CD4-positive, alpha-beta memory T cell (primary cell): ENCODE measurements around the gene SLC25A23. TPM values are rescaled to one million over a fixed set of nuclear protein-coding genes. Genes with fewer than 3 reads are reported as not detected.
"Not testable (repeated sequence)": the region's sequence is repeated elsewhere in the genome, so short reads cannot be mapped to it uniquely, and the experiment has no call there.

Source experiments
- CTCF ChIA-PET: fragments of 350-600 bp; sonication (Branson Sonifier 250); formaldehyde crosslinking; loops from one replicate; lab custom pipeline; 2021; ENCODE audit warnings: inconsistent platforms; ENCODE audit not compliant: partially characterized antibody; lab: Charles Lee
- POLR2A ChIA-PET: fragments of 350-600 bp; sonication (Branson Sonifier 250); formaldehyde crosslinking; loops from one replicate; lab custom pipeline; 2021; ENCODE audit not compliant: partially characterized antibody; lab: Charles Lee
- DNase-seq, 5 donors: peaks; one replicate each; pipeline versions ENCODE4 v3.0.0 to v3.0.0-alpha.2; 2020 to 2022; ENCODE audit warnings: mixed read lengths in 1 of 5
- H3K27ac ChIP-seq: one replicate; pipeline ENCODE4 v1.7.0; 2013; ENCODE audit warnings: low read depth, low read length
- H3K27me3 ChIP-seq: 2 replicates; pipeline ENCODE4 v1.7.0; 2013; ENCODE audit warnings: mild to moderate bottlenecking, low read length, moderate library complexity; ENCODE audit not compliant: insufficient read depth
- H3K36me3 ChIP-seq: 2 replicates; pipeline ENCODE4 v1.7.0; 2013; ENCODE audit warnings: mild to moderate bottlenecking, low read length, moderate library complexity; ENCODE audit not compliant: insufficient read depth
- H3K4me1 ChIP-seq: 2 replicates; pipeline ENCODE4 v1.7.0; 2013; ENCODE audit warnings: mild to moderate bottlenecking, low read length, moderate library complexity; ENCODE audit not compliant: insufficient read depth
- H3K4me3 ChIP-seq, 2 donors: one replicate each; pipeline ENCODE4 v1.7.0; 2013; ENCODE audit warnings: low read length in 2 of 2, mild to moderate bottlenecking in 1 of 2
- H3K9me3 ChIP-seq, 2 donors: one replicate each; pipeline ENCODE4 v1.7.0; 2013; ENCODE audit warnings: low read length in 2 of 2, control low read depth in 1 of 2; ENCODE audit not compliant: control insufficient read depth in 1 of 2
- H3K27ac Mint-ChIP-seq, 7 donors: one replicate each; pipeline ENCODE4 v1.8.0; 2020 to 2021; ENCODE audit warnings: mixed read lengths in 7 of 7, mild to moderate bottlenecking in 6 of 7, inconsistent platforms in 3 of 7, moderate library complexity in 3 of 7
- H3K27me3 Mint-ChIP-seq, 2 donors: one replicate each; pipeline ENCODE4 v1.8.0; 2020 to 2021; ENCODE audit warnings: mixed read lengths in 2 of 2
- H3K36me3 Mint-ChIP-seq, 2 donors: one replicate each; pipeline ENCODE4 v1.8.0; 2020 to 2021; ENCODE audit warnings: mixed read lengths in 2 of 2, inconsistent platforms in 1 of 2, mild to moderate bottlenecking in 1 of 2
- H3K4me1 Mint-ChIP-seq, 4 donors: one replicate each; pipeline ENCODE4 v1.8.0; 2020 to 2021; ENCODE audit warnings: mixed read lengths in 4 of 4, mild to moderate bottlenecking in 1 of 4
- H3K4me3 Mint-ChIP-seq, 8 donors: one replicate each; pipeline ENCODE4 v1.8.0; 2020 to 2021; ENCODE audit warnings: mixed read lengths in 8 of 8, mild to moderate bottlenecking in 7 of 8, moderate library complexity in 6 of 8, inconsistent platforms in 3 of 8
- H3K9me3 Mint-ChIP-seq, 8 donors: one replicate each; pipeline ENCODE4 v1.8.0; 2020 to 2021; ENCODE audit warnings: mixed read lengths in 8 of 8, mild to moderate bottlenecking in 5 of 8, inconsistent platforms in 3 of 8, moderate library complexity in 1 of 8
- intact Hi-C: fragments of 100-400 bp; cut with micrococcal nuclease; formaldehyde crosslinking; loops from one replicate; pipeline ENCODE4 v1.15.1; 2023
- polyA plus RNA-seq, 2 donors: library from polyadenylated mRNA; unstranded; fragments of 300-500 nt; fragmentation: Illumina TruSeq; gene quantifications; one replicate each; pipeline ENCODE4 v1.2.3, GENCODE V29; 2021
- total RNA-seq, 2 experiments: library from RNA; stranded (reverse); gene quantifications; one replicate each; pipeline ENCODE4 v1.2.3, GENCODE V29; 2021

SLC25A23 gene
- total and polyA plus RNA-seq, 4 experiments from 2014 or later, result 8.2 to 25.5 (median 24.6) TPM

- Mint-ChIP-seq H3K4me3 (no peak overlapping the region), H3K36me3 (peaks cover 17 to 29% of the 10 kb centered on the region in 2 donors), H3K27me3 (no peaks in the 10 kb centered on the region), H3K9me3 (no peaks in the 10 kb centered on the region), H3K27ac (peak overlapping the region in 1 of 7 donors; percentile 24), H3K4me1 (no peaks in the 10 kb centered on the region)
- CTCF ChIA-PET, result interaction anchor here (1.1 kb wide), 1 partner anchor 9 kb away, joined by 3 read pairs; no protein-coding TSS in a partner anchor
- H3K27me3 ChIP-seq, result no peaks in the 10 kb centered on the region
- no peak for DNase-seq
- no peaks in the 10 kb centered on the region for H3K9me3 ChIP-seq
- intact Hi-C loops, result no loop called here
- no peaks in the 10 kb centered on the region for H3K4me1 ChIP-seq
- no peak overlapping the region for H3K27ac ChIP-seq
- POLR2A ChIA-PET, result interaction anchor here (0.6 kb wide), 1 partner anchor 11 kb away, joined by 3 read pairs; no protein-coding TSS in a partner anchor
- peaks cover 28% of the 10 kb centered on the region for H3K36me3 ChIP-seq
- no peak overlapping the region for H3K4me3 ChIP-seq
Observed at GRCh38 chr19:6412061-6412446, 47.5 kb downstream of the SLC25A23 start.

- CTCF ChIA-PET, result interaction anchor here (1.0 kb wide), 1 partner anchor 11 kb away, joined by 4 read pairs; no protein-coding TSS in a partner anchor
Observed at GRCh38 chr19:6409346-6409745, 50.2 kb downstream of the SLC25A23 start.

GRCh38 chr19:6406401-6406800 lies 53.2 kb downstream of the SLC25A23 start:
- Mint-ChIP-seq H3K4me3 (no peak overlapping the region), H3K27ac (no peak overlapping the region), H3K4me1 (no peaks in the 10 kb centered on the region), H3K36me3 (no peaks in the 10 kb centered on the region), H3K9me3 (no peaks in the 10 kb centered on the region), H3K27me3 (peaks cover 0 to 1% of the 10 kb centered on the region in 2 donors)
- CTCF ChIA-PET, result interaction anchor here (0.8 kb wide), 1 partner anchor 49 kb away, joined by 3 read pairs; no protein-coding TSS in a partner anchor
- Histone ChIP-seq H3K4me3 (no peak overlapping the region), H3K27ac (no peak overlapping the region), H3K36me3 (no peaks in the 10 kb centered on the region), H3K27me3 (no peaks in the 10 kb centered on the region), H3K4me1 (no peaks in the 10 kb centered on the region), H3K9me3 (no peaks in the 10 kb centered on the region)
- DNase-seq, result no peak
- intact Hi-C loops, result no loop called here
- POLR2A ChIA-PET, result no interaction called here

More at GRCh38 chr19:6409346-6409745, 50.2 kb downstream of the SLC25A23 start:
- no peaks in the 10 kb centered on the region for H3K9me3 ChIP-seq
- peaks cover 4% of the 10 kb centered on the region for H3K36me3 ChIP-seq
- no peaks in the 10 kb centered on the region for H3K9me3 Mint-ChIP-seq
- intact Hi-C loops, result no loop called here
- POLR2A ChIA-PET, result no interaction called here
- H3K4me3 Mint-ChIP-seq, result no peak overlapping the region
- no peaks in the 10 kb centered on the region for H3K27me3 Mint-ChIP-seq
- H3K27ac ChIP-seq, result no peak overlapping the region
- H3K4me3 ChIP-seq, result no peak overlapping the region
- H3K4me1 ChIP-seq, result no peaks in the 10 kb centered on the region
- peaks cover 12 to 13% of the 10 kb centered on the region in 2 donors for H3K36me3 Mint-ChIP-seq
- no peaks in the 10 kb centered on the region for H3K4me1 Mint-ChIP-seq
- DNase-seq, result no peak
- H3K27me3 ChIP-seq, result no peaks in the 10 kb centered on the region
- H3K27ac Mint-ChIP-seq, result peak overlapping the region in 1 of 7 donors; percentile 8

GRCh38 chr19:6402837-6403608 lies 56.6 kb downstream of the SLC25A23 start:
- H3K27me3 ChIP-seq, result no peaks in the 10 kb centered on the region
- POLR2A ChIA-PET, result no interaction called here
- H3K4me1 ChIP-seq, result no peaks in the 10 kb centered on the region
- H3K9me3 Mint-ChIP-seq, result no peaks in the 10 kb centered on the region
- no peak overlapping the region for H3K4me3 ChIP-seq
- H3K27ac Mint-ChIP-seq, result no peak overlapping the region
- intact Hi-C loops, result no loop called here
- H3K4me1 Mint-ChIP-seq, result no peaks in the 10 kb centered on the region
- no peak overlapping the region for H3K27ac ChIP-seq
- no peak for DNase-seq
- CTCF ChIA-PET, result no interaction called here
- H3K27me3 Mint-ChIP-seq, result peaks cover 0 to 2% of the 10 kb centered on the region in 2 donors
- no peaks in the 10 kb centered on the region for H3K36me3 Mint-ChIP-seq
- H3K4me3 Mint-ChIP-seq, result no peak overlapping the region
- no peaks in the 10 kb centered on the region for H3K9me3 ChIP-seq
- no peaks in the 10 kb centered on the region for H3K36me3 ChIP-seq

- H3K4me1 Mint-ChIP-seq, result no peaks in the 10 kb centered on the region
- CTCF ChIA-PET, result no interaction called here
Observed at GRCh38 chr19:6402058-6402457, 57.5 kb downstream of the SLC25A23 start.

GRCh38 chr19:6400062-6400944 lies 59.3 kb downstream of the SLC25A23 start:
- H3K36me3 ChIP-seq, CTCF ChIA-PET, H3K4me1 Mint-ChIP-seq, H3K27me3 Mint-ChIP-seq, H3K9me3 Mint-ChIP-seq, H3K27ac ChIP-seq, DNase-seq, H3K4me3 ChIP-seq, H3K36me3 Mint-ChIP-seq, POLR2A ChIA-PET, H3K9me3 ChIP-seq, intact Hi-C loops, H3K4me1 ChIP-seq, H3K27me3 ChIP-seq: not testable (repeated sequence)
- H3K27ac Mint-ChIP-seq, result peak overlapping the region in 2 of 7 donors; percentile 18 to 53
- H3K4me3 Mint-ChIP-seq, result peak overlapping the region in 1 of 8 donors; percentile 69

More at GRCh38 chr19:6402058-6402457, 57.5 kb downstream of the SLC25A23 start:
- Mint-ChIP-seq H3K27ac (peak overlapping the region in 1 of 7 donors; percentile 45), H3K9me3 (no peaks in the 10 kb centered on the region), H3K36me3 (no peaks in the 10 kb centered on the region), H3K27me3 (peaks cover 0 to 2% of the 10 kb centered on the region in 2 donors), H3K4me3 (no peak overlapping the region)
- Histone ChIP-seq H3K4me3 (no peak overlapping the region), H3K27me3 (no peaks in the 10 kb centered on the region), H3K36me3 (no peaks in the 10 kb centered on the region), H3K27ac (no peak overlapping the region), H3K4me1 (no peaks in the 10 kb centered on the region), H3K9me3 (no peaks in the 10 kb centered on the region)
- POLR2A ChIA-PET, result no interaction called here
- intact Hi-C loops, result no loop called here
- DNase-seq, result no peak

- intact Hi-C loops, result no loop called here
- Mint-ChIP-seq H3K27ac (no peak overlapping the region), H3K4me3 (no peak overlapping the region), H3K4me1 (peaks cover 12 to 25% (median 19%) of the 10 kb centered on the region in 4 donors), H3K27me3 (peaks cover 0 to 1% of the 10 kb centered on the region in 2 donors), H3K36me3 (peaks cover 3 to 17% of the 10 kb centered on the region in 2 donors), H3K9me3 (no peaks in the 10 kb centered on the region)
- POLR2A ChIA-PET, result no interaction called here
- Histone ChIP-seq H3K4me1 (peaks cover 15% of the 10 kb centered on the region), H3K9me3 (no peaks in the 10 kb centered on the region), H3K27ac (no peak overlapping the region), H3K27me3 (no peaks in the 10 kb centered on the region), H3K4me3 (no peak overlapping the region), H3K36me3 (no peaks in the 10 kb centered on the region)
- DNase-seq, result no peak
- CTCF ChIA-PET, result no interaction called here
Observed at GRCh38 chr19:6396305-6396704, 63.3 kb downstream of the SLC25A23 start.
